NCI-H2196 treated with DMSO at 0.1 percent for 48 hours (cell line): ENCODE measurements around the gene POLDIP2.

Experiments
- DNase-seq: peaks from one replicate; lab custom pipeline; 2025; ENCODE audit not compliant: unreplicated experiment; lab: John Stamatoyannopoulos, UW

Gene POLDIP2

DNA sequence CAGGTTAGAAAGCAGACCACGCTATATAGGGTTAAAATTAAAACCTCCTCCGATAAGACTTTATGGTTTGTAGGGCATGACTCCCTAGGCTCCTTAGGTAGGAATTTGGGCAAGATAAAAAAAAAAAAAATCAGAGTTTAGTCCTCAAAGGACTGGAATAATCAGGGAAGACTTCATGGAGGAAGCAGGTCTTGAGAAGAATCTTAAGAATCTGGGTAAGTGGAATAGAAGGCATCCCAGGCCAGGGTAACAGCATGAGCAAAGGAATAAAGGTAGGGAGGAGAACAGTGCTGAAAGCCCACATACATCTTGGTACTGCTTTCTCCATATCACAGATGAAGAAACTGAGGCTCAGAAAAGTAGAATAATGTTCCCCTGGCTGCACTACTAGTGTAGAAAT lies 33.2 kb upstream of the POLDIP2 start:
- DNase-seq: no peak

DNA sequence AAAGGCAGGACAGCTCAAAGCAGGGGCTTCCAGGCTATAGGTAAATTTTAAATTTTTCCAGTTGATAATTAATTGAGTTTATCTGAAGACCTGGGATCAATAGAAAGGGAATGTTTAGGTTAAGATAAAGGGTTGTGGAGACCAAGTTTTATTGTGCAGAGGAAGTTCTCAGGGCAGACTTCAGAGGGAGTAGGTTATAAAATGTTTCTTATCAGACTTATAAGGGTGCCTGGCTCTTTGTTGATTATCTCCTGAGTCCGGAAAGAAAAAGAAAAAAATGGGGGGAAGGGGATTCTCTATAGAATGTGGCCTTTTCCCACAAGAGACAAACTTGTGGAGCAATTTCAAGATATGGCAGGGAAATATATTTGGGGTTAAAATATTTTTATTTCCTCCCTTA lies 32.8 kb upstream of the POLDIP2 start:
- no peak for DNase-seq

DNA sequence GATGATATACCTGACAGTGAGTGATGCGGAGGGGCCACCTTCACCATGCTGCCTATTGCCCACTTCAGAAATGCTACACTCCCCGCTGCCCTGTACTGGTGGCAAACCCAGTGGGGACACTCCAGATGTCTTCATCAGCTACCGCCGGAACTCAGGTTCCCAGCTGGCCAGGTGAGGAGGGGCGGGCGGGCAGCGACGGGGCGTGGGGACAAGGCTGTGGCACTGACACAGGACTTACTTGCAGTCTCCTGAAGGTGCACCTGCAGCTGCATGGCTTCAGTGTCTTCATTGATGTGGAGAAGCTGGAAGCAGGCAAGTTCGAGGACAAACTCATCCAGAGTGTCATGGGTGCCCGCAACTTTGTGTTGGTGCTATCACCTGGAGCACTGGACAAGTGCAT lies 30.8 kb upstream of the POLDIP2 start:
- no peak for DNase-seq

DNA sequence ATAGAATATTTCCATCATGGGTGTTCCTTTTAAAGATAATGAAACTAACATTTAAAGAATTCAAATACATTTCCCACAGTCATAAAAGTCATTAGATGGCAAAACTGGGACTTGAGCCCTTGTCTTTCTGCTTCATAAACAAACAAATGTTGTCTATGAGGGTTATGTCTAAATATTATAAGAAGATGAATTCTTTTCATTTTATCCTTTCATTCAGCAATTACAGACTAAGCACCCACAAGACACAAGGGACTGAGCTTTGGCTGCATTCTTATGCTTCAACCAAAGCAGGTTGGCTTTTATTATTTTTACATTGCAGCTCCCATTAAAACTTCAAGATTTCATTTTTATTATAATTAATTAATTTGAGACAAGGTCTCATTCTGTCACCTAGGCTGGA lies 29.1 kb upstream of the POLDIP2 start:
- DNase-seq: no peak

DNA sequence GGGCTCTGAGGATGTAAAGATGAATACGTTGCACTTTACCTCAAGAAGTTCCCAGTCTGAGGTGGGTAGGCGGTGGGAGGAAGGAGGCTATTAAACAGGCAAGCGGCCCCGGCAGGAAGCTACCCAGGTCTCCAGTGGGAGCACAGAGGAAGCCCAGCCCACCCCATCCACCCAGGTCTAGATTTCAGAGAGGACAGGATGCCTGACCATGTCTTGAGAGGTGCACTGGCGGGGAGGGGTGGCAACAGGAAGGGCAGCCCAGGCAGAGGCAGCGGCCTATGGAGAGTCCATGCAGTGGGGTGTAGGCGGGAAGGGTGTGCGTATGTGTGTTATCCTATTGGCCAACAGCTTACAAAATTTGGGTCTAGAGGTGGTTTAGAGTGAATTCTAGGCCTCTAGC lies 28.1 kb upstream of the POLDIP2 start:
- no peak for DNase-seq

DNA sequence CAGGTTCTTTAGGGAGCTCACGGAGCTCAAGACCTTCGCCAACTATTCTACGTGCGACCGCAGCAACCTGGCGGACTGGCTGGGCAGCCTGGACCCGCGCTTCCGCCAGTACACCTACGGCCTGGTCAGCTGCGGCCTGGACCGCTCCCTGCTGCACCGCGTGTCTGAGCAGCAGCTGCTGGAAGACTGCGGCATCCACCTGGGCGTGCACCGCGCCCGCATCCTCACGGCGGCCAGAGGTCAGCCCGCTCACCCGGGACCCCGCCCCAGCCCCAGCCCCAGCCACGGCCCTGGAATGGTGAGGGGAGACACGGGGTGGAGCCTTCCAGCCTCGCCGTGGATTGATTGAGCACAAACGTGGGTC lies 27.7 kb upstream of the POLDIP2 start:
- no peak for DNase-seq

DNA sequence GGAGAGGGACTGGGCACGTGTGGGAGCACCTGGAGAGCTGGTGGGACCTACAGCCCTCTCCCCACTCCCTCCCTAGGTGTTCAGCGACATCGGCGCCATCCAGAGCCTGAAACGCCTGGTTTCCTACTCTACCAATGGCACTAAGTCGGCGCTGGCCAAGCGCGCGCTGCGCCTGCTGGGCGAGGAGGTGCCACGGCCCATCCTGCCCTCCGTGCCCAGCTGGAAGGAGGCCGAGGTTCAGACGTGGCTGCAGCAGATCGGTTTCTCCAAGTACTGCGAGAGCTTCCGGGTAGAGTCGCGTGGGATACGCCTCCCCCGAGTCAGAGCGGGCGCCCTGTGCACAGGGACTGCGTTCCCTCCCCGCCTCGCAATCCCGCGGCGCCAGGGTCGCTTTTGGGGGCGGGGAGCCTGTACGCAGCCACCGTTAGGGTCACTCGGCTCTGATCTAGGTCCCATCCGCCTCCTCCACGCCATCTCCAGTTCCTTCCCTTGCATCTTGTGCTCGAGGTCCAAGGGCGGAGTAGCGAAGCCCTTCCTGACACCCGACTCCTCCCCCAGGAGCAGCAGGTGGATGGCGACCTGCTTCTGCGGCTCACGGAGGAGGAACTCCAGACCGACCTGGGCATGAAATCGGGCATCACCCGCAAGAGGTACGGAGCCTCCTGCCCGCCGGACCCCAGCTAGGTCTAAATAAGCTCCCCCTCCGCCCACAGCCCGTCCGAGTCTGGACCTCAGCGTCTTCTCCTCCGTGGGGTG lies 27.1 kb upstream of the POLDIP2 start:
- DNase-seq: peak; percentile 40

DNA sequence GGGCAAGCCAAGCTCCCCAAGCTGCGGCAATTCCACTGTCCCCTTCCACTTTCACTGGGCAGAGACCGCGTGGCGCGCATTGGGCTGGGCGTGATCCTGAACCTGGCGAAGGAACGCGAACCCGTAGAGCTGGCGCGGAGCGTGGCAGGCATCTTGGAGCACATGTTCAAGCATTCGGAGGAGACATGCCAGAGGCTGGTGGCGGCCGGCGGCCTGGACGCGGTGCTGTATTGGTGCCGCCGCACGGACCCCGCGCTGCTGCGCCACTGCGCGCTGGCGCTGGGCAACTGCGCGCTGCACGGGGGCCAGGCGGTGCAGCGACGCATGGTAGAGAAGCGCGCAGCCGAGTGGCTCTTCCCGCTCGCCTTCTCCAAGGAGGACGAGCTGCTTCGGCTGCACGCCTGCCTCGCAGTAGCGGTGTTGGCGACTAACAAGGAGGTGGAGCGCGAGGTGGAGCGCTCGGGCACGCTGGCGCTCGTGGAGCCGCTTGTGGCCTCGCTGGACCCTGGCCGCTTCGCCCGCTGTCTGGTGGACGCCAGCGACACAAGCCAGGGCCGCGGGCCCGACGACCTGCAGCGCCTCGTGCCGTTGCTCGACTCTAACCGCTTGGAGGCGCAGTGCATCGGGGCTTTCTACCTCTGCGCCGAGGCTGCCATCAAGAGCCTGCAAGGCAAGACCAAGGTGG lies 24.0 kb upstream of the POLDIP2 start:
- DNase-seq: no peak

DNA sequence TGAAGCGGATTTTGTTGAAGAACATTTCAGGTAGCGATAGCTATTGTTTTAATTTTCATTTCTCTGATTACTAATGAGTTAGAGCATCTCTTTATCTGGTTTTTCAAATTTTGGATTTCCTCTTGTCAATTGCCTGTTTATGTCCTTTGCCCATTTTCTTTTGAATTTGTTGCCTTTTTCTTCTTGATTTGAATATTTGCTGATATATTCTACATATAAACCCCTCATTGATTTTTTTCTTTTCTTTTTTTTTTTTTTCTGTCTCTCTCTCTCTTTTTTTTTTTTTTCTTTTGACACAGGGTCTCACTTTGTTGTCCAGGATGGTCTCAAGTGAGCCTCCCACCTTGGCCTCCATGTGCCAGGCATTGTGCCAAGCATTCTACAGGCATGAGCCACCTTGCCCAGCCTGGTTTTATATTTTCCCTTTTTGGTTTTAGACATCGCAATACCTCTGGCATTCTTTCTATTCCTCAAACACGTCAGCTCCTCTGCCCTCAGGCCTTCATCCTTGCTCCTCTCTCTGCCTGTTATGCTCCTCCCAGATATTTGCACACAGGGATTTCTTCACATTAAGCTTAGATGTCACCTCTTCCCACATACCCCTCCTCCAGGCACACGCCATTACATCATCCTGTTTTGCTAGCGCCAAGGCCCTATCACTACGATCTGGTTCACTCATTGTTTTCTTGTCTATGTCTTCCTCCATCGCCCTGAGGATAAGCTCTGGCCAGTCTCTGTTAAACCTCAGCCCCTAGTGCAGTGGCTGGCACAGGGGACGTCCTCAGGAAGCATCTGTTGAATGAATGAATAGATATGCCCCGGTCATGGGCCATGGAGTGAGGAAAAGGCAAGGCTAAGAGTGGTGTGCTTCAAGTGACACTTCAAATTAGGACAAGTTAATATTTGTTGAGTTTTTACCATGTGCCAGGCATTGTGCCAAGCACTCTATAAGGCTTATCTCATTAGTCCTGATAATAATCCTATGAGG lies 22.8 kb upstream of the POLDIP2 start:
- peak; percentile 2 for DNase-seq

DNA sequence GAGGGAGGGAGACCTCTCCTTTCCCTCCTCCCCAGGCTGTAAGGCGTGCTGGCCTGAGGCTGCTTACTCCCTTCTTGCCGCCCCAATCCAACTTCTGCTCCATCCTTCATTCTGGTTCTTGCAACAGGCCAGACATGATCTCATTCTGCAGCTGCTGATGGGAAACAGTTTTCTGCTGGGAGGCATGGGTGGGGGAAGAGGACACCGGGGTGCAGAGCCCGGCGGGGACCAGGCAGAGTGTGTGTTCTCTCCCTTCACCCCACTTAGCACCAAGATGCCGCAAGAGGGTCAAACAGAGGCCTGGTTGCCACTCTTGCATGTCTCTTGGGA lies 15.6 kb upstream of the POLDIP2 start:
- DNase-seq: no peak

DNA sequence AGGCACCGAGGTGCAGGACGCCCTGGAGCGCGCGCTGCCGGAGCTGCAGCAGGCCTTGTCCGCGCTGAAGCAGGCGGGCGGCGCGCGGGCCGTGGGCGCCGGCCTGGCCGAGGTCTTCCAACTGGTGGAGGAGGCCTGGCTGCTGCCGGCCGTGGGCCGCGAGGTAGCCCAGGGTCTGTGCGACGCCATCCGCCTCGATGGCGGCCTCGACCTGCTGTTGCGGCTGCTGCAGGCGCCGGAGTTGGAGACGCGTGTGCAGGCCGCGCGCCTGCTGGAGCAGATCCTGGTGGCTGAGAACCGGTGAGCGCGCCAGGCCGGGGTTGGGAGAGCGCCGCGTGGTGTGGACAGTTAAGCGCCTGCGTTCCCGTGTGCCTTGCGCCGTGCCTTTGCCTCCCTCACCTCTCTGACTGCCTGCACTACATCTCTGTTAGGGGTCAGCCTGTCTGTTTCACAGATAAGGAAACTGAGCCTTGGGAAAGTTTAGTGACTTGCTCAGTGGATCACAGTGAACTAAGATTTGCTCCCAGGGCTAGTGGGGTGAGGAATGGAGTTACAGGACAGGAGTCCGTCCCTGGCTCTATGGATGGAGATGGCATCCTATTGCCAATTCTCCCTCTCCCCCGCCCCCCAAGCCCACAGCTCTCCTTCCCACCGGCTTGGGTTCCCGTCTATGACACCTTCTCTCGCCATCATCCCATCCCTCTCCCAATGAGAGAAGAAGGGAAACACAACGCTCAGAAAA lies 15.0 kb upstream of the POLDIP2 start:
- DNase-seq: no peak

DNA sequence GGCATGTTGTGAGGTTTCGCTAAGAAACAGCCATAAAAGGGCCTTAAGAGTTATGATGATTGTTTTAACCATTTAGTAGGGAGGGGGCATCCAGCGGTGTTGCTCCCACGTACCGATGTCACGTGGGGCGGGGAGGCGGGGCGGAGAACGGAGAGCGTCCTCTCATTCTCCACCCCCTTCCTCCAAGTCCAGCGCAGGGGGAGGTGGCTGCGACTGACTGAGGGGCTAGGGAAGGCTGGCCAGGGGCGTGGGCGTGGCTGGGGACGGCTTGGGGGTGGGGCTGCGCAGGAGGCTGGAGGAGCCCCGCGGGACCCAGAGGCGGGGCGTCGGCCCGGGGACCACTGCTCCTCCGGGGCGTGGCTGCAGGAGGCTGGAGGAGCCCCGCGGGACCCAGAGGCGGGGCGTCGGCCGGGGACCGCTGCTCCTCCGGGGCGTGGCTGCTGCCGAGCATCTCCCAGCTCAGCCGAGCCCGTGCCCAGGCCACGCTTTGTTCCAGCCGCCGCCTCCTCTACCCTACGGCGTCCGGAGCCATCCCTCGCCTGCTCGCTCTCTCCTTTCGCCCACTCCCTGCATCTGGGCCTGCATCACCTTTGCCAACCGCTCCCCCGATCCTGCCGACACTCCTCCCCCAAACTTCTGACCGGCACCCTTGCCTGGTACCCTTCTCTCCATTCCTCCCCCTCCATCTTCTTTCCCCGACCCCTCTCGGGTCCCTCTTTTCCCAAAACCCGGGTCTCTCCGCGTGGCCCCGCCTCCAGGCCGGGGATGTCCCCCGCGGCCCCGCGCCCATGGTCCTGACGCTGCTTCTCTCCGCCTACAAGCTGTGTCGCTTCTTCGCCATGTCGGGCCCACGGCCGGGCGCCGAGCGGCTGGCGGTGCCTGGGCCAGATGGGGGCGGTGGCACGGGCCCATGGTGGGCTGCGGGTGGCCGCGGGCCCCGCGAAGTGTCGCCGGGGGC lies 14.2 kb upstream of the POLDIP2 start, which contains the start of gene SARM1:
TSS of gene SARM1 (plus strand) at position 450 of the 958 bp plus-strand sequence. CDS start at position 789, 339 bp downstream.
- peak; percentile 60 for DNase-seq

DNA sequence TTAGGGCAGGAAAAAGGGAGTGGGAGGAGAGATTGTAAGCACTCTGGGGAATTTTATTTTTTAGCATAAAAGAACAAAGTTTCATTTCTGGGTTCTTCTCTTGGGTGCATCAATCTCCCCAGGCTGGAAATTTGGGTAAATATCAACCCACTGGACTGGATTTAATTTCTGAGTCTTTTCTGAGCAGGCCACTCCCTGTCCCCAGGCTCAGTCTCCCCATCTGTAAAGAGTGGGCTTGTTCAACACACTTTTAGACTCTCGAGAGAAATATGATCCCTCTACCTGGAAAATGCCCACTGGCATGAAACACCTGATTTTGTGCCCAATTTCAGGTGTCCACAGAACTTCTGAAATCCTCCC lies 13.4 kb upstream of the POLDIP2 start:
- DNase-seq: no peak

DNA sequence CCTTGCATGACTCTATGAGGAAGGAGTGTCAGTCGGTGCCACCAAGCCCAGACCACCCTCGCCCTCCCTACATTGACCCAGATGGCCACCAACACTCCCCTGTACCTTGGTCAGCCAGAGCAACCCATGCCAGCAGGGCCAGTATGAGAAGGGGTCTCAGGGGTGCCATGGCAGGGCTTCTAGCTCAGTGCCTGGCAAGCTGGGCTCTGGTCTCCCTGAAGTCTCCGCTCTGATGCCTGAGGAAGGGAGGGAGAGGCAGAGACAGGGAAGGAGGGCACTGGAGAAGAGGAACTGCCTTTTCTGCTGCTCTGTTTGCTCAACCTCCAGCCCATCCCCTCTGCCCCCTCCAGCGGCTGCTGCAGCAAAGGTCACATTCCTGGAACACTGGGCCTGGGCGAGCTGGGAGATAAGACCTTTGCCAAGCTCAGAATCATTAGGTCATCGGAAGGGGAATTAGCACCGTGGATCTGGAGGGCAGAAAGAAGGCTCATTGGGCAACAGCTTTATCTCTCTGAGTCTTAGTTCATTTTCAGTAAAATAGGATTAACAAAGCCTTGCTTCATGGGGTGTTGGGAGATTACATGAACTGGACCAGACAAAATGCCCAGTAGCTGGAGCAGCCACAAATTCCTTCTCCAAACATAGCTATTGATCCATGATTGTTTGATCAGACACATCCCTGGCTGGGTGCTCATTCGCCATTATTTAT lies 12.9 kb upstream of the POLDIP2 start, which contains the start of gene VTN:
TSS of gene VTN (minus strand) at position 273 of the 709 bp plus-strand sequence. CDS start at position 169, 104 bp downstream.
- DNase-seq: peak; percentile 15

DNA sequence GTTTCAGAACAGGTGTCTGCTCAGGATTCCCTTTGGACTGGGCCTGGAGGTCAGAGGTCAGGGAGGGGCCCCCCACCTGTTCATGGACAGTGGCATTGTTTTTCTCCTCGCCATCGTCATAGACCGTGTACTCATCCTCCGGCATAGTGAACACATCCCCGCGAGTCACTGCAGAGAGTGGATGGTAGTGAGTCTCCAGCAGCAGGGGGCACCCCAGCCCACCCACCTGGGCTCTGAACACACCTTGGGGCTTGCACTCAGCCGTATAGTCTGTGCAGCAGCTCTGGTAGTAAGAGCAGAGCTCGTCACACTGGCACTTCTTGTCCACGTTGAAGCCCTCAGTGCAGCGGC lies 12.3 kb upstream of the POLDIP2 start:
- no peak for DNase-seq

DNA sequence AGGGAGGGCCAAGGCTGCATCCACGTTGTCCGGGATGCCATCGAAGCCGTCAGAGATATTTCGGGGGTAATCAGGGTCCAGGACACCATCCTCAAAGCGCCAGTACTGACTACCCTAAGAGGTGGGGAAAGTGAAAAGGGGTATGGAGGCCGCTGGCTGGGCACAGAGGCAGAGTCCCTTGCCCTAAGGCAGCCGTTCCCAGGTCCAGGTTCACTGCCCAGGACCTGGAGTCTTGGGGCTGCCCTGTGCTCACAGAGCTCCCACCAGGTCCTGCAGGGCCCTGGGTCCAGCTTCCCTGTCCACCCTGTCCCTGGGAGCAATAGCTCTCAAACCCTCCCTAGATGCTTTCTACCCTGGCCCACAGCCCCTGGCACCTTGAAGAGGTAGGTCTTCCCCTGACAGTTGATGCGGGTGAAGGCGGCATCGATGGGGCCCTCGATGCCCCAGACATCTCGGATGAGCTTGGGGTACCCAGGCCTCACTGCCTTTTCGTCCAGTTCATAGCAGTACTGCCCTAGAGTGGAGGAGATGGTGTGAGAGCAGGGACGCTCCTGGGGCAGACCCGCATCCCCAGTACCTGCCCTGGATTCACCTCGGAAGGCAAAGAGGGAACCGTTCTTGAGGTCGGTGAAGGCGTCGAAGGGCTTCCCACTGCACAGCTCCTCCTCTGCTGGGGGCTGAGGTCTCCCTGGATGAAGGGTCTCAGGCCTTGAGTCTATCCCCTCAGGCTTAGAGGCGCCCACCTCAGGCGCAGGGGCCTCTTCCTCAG lies 11.8 kb upstream of the POLDIP2 start:
- DNase-seq: no peak

DNA sequence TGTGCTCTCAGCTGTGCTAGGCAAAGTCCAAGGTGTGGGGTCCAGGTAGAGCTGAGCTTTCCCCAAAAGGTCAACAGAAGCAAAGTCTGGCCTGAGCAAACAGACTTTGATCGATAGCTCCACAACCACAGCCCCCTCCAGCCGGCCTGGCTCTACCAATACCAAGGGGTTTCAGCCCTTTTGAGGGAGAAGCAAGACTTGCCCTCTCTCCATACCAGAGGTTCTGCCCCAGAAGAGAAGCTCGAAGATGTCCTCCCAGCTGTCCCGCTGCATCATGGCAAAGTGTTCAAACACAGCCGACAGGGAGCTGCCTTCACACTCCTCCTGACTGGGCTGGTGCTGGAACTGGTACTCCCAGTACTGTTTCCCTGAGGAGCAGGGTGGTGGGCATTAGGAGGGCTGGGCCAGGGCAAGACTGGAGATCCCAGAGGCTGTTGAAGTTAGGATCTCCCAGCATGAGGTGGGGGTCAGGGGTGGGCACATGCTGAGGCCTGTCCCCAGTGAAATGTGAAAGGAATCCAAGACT lies 11.0 kb upstream of the POLDIP2 start:
- DNase-seq: no peak

DNA sequence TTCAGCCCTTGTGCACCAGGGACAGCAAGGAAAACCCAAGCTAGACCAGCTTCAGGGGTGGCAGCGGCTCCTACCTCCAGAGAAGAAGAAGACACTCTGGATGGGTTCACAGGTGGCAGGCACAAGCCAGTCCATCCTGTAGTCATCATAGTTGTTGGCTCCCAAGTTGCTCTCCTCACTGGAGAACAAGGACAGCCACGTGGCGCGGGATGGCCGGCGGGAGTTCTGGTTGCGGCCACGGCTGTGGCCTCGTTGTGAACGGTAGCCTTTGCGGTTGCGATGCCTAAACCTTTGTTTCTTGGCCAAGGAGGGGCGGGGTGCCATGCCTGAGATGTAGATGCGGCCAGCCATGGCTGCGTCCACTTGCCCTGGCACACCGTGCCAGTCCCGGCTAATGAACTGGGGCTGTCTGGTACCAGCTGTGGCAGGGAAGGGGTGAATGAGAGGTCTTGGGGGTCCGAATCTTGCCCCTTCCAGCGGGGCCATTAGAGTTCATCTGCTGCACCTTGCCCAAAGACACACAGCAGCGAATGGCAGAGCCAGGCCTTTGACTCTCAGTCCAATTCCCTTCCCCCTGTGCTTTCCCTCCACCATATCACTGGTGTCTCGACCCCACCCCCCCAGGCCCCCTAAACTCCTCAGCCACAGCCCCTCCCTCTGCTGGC lies 10.4 kb upstream of the POLDIP2 start:
- no peak for DNase-seq
